MM.1S (cell line): ENCODE results near the gene SNRPA.

Source experiments
- DNase-seq: peaks from one replicate; pipeline ENCODE4 v3.0.0-alpha.2; 2015
- H2AFZ ChIP-seq: fragments of 300-600 bp; sonication (generic); 2 replicates; pipeline ENCODE4 v1.6.0; 2016; ENCODE audit warnings: antibody characterized with exemption, low read length
- H3F3A ChIP-seq: fragments of 300-600 bp; sonication (generic); 2 replicates; pipeline ENCODE4 v1.6.1; 2016; ENCODE audit warnings: mild to moderate bottlenecking, antibody characterized with exemption, low read length, moderate library complexity, mixed read lengths; ENCODE audit not compliant: insufficient read depth
- H3K27ac ChIP-seq: fragments of 300-600 bp; sonication (generic); 2 replicates; pipeline ENCODE4 v1.5.1; 2016; ENCODE audit warnings: mild to moderate bottlenecking, low read length
- H3K27me3 ChIP-seq: fragments of 300-600 bp; sonication (generic); replicated peaks from 2 replicates; pipeline ENCODE4 v1.6.0; 2016; ENCODE audit warnings: low read length; ENCODE audit not compliant: insufficient read depth
- H3K36me3 ChIP-seq: fragments of 300-600 bp; sonication (generic); replicated peaks from 2 replicates; pipeline ENCODE4 v1.6.1; 2016; ENCODE audit warnings: mild to moderate bottlenecking, low read length, mixed read lengths; ENCODE audit not compliant: insufficient read depth
- H3K4me1 ChIP-seq: fragments of 300-600 bp; sonication (generic); 2 replicates; pipeline ENCODE4 v1.6.1; 2016; ENCODE audit warnings: low read length, mixed read lengths
- H3K4me2 ChIP-seq: fragments of 300-600 bp; sonication (generic); 2 replicates; pipeline ENCODE4 v1.6.0; 2016; ENCODE audit warnings: low read depth, low read length
- H3K4me3 ChIP-seq: fragments of 300-600 bp; sonication (generic); 2 replicates; pipeline ENCODE4 v1.5.1; 2016; ENCODE audit warnings: low read length, mixed read lengths
- H3K79me2 ChIP-seq: fragments of 300-600 bp; sonication (generic); 2 replicates; pipeline ENCODE4 v1.6.1; 2016; ENCODE audit warnings: mixed run types, low read length, mixed read lengths
- H3K9ac ChIP-seq: fragments of 300-600 bp; sonication (generic); 2 replicates; pipeline ENCODE4 v1.6.1; 2016; ENCODE audit warnings: low read length, mixed read lengths
- H3K9me2 ChIP-seq: fragments of 300-600 bp; sonication (generic); replicated peaks from 2 replicates; pipeline ENCODE4 v1.6.1; 2016; ENCODE audit warnings: mild to moderate bottlenecking, low read length, mixed read lengths; ENCODE audit not compliant: insufficient read depth
- H3K9me3 ChIP-seq: fragments of 300-600 bp; sonication (generic); replicated peaks from 2 replicates; pipeline ENCODE4 v1.6.1; 2016; ENCODE audit warnings: mild to moderate bottlenecking, low read length, mixed read lengths; ENCODE audit not compliant: insufficient read depth
- H4K20me1 ChIP-seq: fragments of 300-600 bp; sonication (generic); 2 replicates; pipeline ENCODE4 v1.6.1; 2016; ENCODE audit warnings: mild to moderate bottlenecking, low read length, moderate library complexity, mixed read lengths; ENCODE audit not compliant: insufficient read depth
- EZH2 ChIP-seq: fragments of 300-600 bp; sonication (generic); optimal IDR thresholded peaks from 2 replicates; pipeline ENCODE3; 2017; ENCODE audit warnings: low read depth, mild to moderate bottlenecking, antibody characterized with exemption, low read length, mixed read lengths
- EZH2phosphoT487 ChIP-seq: fragments of 300-600 bp; sonication (generic); IDR thresholded peaks from 2 replicates; pipeline ENCODE4 v1.6.1; 2018; ENCODE audit warnings: antibody characterized with exemption, low read length
- TF ChIP-seq, protein P1 (sequence below): fragments of 300-600 bp; sonication (generic); IDR thresholded peaks from 2 replicates; pipeline ENCODE4 v1.5.1; 2016; ENCODE audit warnings: antibody characterized with exemption, low read length, mixed read lengths

SNRPA gene

GRCh38 chr19:40721936-40722661 is 28.9 kb upstream of the SNRPA start:
- Histone ChIP-seq H3K9me3 (no peaks in the 10 kb centered on the region), H2AFZ (no peak overlapping the region), H3K79me2 (peaks cover 18% of the 10 kb centered on the region), H3K4me2 (no peak overlapping the region), H3K4me1 (peaks cover 20% of the 10 kb centered on the region), H3K4me3 (no peak overlapping the region), H3K36me3 (no peaks in the 10 kb centered on the region), H3K9me2 (no peaks in the 10 kb centered on the region), H3F3A (no peaks in the 10 kb centered on the region), H3K27me3 (no peaks in the 10 kb centered on the region), H4K20me1 (no peaks in the 10 kb centered on the region), H3K27ac (no peak overlapping the region), H3K9ac (no peak overlapping the region)
- TF ChIP-seq, protein P1, sequence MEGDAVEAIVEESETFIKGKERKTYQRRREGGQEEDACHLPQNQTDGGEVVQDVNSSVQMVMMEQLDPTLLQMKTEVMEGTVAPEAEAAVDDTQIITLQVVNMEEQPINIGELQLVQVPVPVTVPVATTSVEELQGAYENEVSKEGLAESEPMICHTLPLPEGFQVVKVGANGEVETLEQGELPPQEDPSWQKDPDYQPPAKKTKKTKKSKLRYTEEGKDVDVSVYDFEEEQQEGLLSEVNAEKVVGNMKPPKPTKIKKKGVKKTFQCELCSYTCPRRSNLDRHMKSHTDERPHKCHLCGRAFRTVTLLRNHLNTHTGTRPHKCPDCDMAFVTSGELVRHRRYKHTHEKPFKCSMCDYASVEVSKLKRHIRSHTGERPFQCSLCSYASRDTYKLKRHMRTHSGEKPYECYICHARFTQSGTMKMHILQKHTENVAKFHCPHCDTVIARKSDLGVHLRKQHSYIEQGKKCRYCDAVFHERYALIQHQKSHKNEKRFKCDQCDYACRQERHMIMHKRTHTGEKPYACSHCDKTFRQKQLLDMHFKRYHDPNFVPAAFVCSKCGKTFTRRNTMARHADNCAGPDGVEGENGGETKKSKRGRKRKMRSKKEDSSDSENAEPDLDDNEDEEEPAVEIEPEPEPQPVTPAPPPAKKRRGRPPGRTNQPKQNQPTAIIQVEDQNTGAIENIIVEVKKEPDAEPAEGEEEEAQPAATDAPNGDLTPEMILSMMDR, result no peak
- no peak for TF ChIP-seq EZH2
- TF ChIP-seq EZH2phosphoT487, result no peak
- no peak for DNase-seq

- Histone ChIP-seq H3K9me2 (no peaks in the 10 kb centered on the region), H3K27ac (no peak overlapping the region), H3F3A (no peaks in the 10 kb centered on the region), H3K4me1 (peaks cover 6% of the 10 kb centered on the region), H3K79me2 (peaks cover 4% of the 10 kb centered on the region; the same call in 1 of the 2 replicates), H3K4me2 (no peak overlapping the region), H4K20me1 (no peaks in the 10 kb centered on the region), H3K36me3 (no peaks in the 10 kb centered on the region), H3K27me3 (no peaks in the 10 kb centered on the region), H3K4me3 (no peak overlapping the region), H2AFZ (no peak overlapping the region), H3K9me3 (no peaks in the 10 kb centered on the region), H3K9ac (no peak overlapping the region)
- TF ChIP-seq EZH2phosphoT487, result no peak
- TF ChIP-seq, protein P1, result no peak
- no peak for TF ChIP-seq EZH2
- DNase-seq, result no peak
Measured at GRCh38 chr19:40723661-40724254, 27.2 kb upstream of the SNRPA start.

GRCh38 chr19:40724315-40724714 is 26.7 kb upstream of the SNRPA start:
- no peak overlapping the region for H3K4me3 ChIP-seq
- no peak overlapping the region for H3K9ac ChIP-seq
- no peaks in the 10 kb centered on the region for H3F3A ChIP-seq
- no peak overlapping the region for H2AFZ ChIP-seq
- no peaks in the 10 kb centered on the region for H3K27me3 ChIP-seq
- H3K9me2 ChIP-seq, result no peaks in the 10 kb centered on the region
- TF ChIP-seq, protein P1, result no peak
- no peak for TF ChIP-seq EZH2
- TF ChIP-seq EZH2phosphoT487, result no peak
- no peak overlapping the region for H3K27ac ChIP-seq
- H3K79me2 ChIP-seq, result no peaks in the 10 kb centered on the region
- no peaks in the 10 kb centered on the region for H3K4me1 ChIP-seq
- DNase-seq, result no peak
- no peaks in the 10 kb centered on the region for H4K20me1 ChIP-seq
- H3K36me3 ChIP-seq, result no peaks in the 10 kb centered on the region
- no peak overlapping the region for H3K4me2 ChIP-seq
- no peaks in the 10 kb centered on the region for H3K9me3 ChIP-seq
